Activated effector memory CD4-positive, alpha-beta T cell treated with anti-CD3 and anti-CD28 coated beads, Interleukin-2, amount 50 U/mL, for 16 hours (primary cell): ENCODE results near the gene KLHL26.
"Not testable (repeated sequence)": the region's sequence is repeated elsewhere in the genome, so short reads cannot be mapped to it uniquely, and the experiment has no call there.

Experiments used
- DNase-seq: peaks from one replicate; pipeline ENCODE4 v3.0.0-alpha.2; 2020

KLHL26 gene

GRCh38 chr19:18636969-18637629, at the start of gene KLHL26:
TSS of gene KLHL26 (plus strand) at chr19:18637028. CDS start at chr19:18637055, 27 bp downstream.
- DNase-seq = no peak

GRCh38 chr19:18587561-18587960, 49.3 kb upstream of the KLHL26 start:
- no peak for DNase-seq

- no peak for DNase-seq
Measured at GRCh38 chr19:18587962-18588610, 48.7 kb upstream of the KLHL26 start.

- peak; percentile 95 for DNase-seq
Measured at GRCh38 chr19:18588611-18589379, 48.0 kb upstream of the KLHL26 start, which contains the start of gene REX1BD. TSS of gene REX1BD (plus strand) at chr19:18588798. CDS start at chr19:18588802, 4 bp downstream.

- peak; percentile 90 for DNase-seq
Measured at GRCh38 chr19:18589380-18590272, 47.2 kb upstream of the KLHL26 start.

GRCh38 chr19:18590273-18591272, 46.3 kb upstream of the KLHL26 start:
- DNase-seq = no peak

GRCh38 chr19:18591735-18592385, 45.0 kb upstream of the KLHL26 start:
- no peak for DNase-seq

GRCh38 chr19:18592732-18593131, 44.1 kb upstream of the KLHL26 start:
- not testable (repeated sequence) for DNase-seq

GRCh38 chr19:18593367-18594095, 43.3 kb upstream of the KLHL26 start:
- no peak for DNase-seq

GRCh38 chr19:18594096-18594823, 42.6 kb upstream of the KLHL26 start:
- peak; percentile 90 for DNase-seq

GRCh38 chr19:18594824-18595373, 41.9 kb upstream of the KLHL26 start:
- DNase-seq = no peak

- no peak for DNase-seq
Measured at GRCh38 chr19:18595475-18595874, 41.4 kb upstream of the KLHL26 start.

- DNase-seq = no peak
Measured at GRCh38 chr19:18596752-18597157, 40.1 kb upstream of the KLHL26 start.

GRCh38 chr19:18597809-18598660, 38.8 kb upstream of the KLHL26 start:
- no peak for DNase-seq

- DNase-seq = no peak
Measured at GRCh38 chr19:18599485-18599884, 37.3 kb upstream of the KLHL26 start.

- DNase-seq = not testable (repeated sequence)
Measured at GRCh38 chr19:18600692-18601397, 36.0 kb upstream of the KLHL26 start.

- DNase-seq = no peak
Measured at GRCh38 chr19:18601875-18602274, 35.0 kb upstream of the KLHL26 start.
